ENCODE measurements around the gene ATP8B1.
"Not testable (repeated sequence)": the region's sequence is repeated elsewhere in the genome, so short reads cannot be mapped to it uniquely, and the experiment has no call there.

Gene ATP8B1

GRCh38 chr18:57730146-57730545 is 73.0 kb downstream of the ATP8B1 start:
- Histone ChIP-seq H3F3A (ENCODE audit: low read depth) (no peaks in the 10 kb centered on the region), H3K9me3 (ENCODE audit: insufficient read depth, low read depth, low read length) (no peaks in the 10 kb centered on the region), H3K27me3 (ENCODE audit: insufficient read depth, low read length, poor library complexity, severe bottlenecking) (no peaks in the 10 kb centered on the region), H3K4me2 (ENCODE audit: low read depth, low read length, poor library complexity, severe bottlenecking) (no peak overlapping the region), H4K20me1 (ENCODE audit: insufficient read depth, low read length, poor library complexity, severe bottlenecking) (no peaks in the 10 kb centered on the region), H3K79me2 (ENCODE audit: insufficient read depth, low read length) (no peaks in the 10 kb centered on the region), H3K4me1 (ENCODE audit: insufficient read depth, low read length, poor library complexity, severe bottlenecking) (peaks cover 8% of the 10 kb centered on the region), H2AFZ (ENCODE audit: low read length) (no peak overlapping the region), H3K9ac (ENCODE audit: low read depth, low read length, poor library complexity, severe bottlenecking) (no peak overlapping the region), H3K9me2 (replicated peaks; ENCODE audit: low read depth, low read length) (no peaks in the 10 kb centered on the region), H3K4me3 (ENCODE audit: low read length, poor library complexity, severe bottlenecking) (no peak overlapping the region), H3K36me3 (ENCODE audit: insufficient read depth, low read length) (no peaks in the 10 kb centered on the region)
- TF ChIP-seq, protein P1, sequence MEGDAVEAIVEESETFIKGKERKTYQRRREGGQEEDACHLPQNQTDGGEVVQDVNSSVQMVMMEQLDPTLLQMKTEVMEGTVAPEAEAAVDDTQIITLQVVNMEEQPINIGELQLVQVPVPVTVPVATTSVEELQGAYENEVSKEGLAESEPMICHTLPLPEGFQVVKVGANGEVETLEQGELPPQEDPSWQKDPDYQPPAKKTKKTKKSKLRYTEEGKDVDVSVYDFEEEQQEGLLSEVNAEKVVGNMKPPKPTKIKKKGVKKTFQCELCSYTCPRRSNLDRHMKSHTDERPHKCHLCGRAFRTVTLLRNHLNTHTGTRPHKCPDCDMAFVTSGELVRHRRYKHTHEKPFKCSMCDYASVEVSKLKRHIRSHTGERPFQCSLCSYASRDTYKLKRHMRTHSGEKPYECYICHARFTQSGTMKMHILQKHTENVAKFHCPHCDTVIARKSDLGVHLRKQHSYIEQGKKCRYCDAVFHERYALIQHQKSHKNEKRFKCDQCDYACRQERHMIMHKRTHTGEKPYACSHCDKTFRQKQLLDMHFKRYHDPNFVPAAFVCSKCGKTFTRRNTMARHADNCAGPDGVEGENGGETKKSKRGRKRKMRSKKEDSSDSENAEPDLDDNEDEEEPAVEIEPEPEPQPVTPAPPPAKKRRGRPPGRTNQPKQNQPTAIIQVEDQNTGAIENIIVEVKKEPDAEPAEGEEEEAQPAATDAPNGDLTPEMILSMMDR (conservative IDR thresholded peaks at IDR 0.05; ENCODE audit: low read length), result no peak
- no peak for TF ChIP-seq EZH2phosphoT487 (IDR thresholded peaks at IDR 0.05; ENCODE audit: borderline replicate concordance)

- peaks cover 8% of the 10 kb centered on the region for H3K4me1 ChIP-seq (ENCODE audit: insufficient read depth, low read length, poor library complexity, severe bottlenecking)
Observed at GRCh38 chr18:57728941-57729511, 74.1 kb downstream of the ATP8B1 start.

GRCh38 chr18:57727952-57728807 is 74.9 kb downstream of the ATP8B1 start:
- Histone ChIP-seq H3K9me2 (replicated peaks; ENCODE audit: low read depth, low read length) (no peaks in the 10 kb centered on the region), H3K36me3 (ENCODE audit: insufficient read depth, low read length) (no peaks in the 10 kb centered on the region), H2AFZ (ENCODE audit: low read length) (no peak overlapping the region), H3K4me2 (ENCODE audit: low read depth, low read length, poor library complexity, severe bottlenecking) (peak overlapping the region; percentile 37), H3K9ac (ENCODE audit: low read depth, low read length, poor library complexity, severe bottlenecking) (no peak overlapping the region), H3F3A (ENCODE audit: low read depth) (no peaks in the 10 kb centered on the region), H3K4me3 (ENCODE audit: low read length, poor library complexity, severe bottlenecking) (no peak overlapping the region), H4K20me1 (ENCODE audit: insufficient read depth, low read length, poor library complexity, severe bottlenecking) (no peaks in the 10 kb centered on the region), H3K79me2 (ENCODE audit: insufficient read depth, low read length) (no peaks in the 10 kb centered on the region), H3K9me3 (ENCODE audit: insufficient read depth, low read depth, low read length) (no peaks in the 10 kb centered on the region), H3K27me3 (ENCODE audit: insufficient read depth, low read length, poor library complexity, severe bottlenecking) (no peaks in the 10 kb centered on the region), H3K4me1 (ENCODE audit: insufficient read depth, low read length, poor library complexity, severe bottlenecking) (peaks cover 8% of the 10 kb centered on the region)
- TF ChIP-seq, protein P1 (conservative IDR thresholded peaks at IDR 0.05; ENCODE audit: low read length), result no peak
- no peak for TF ChIP-seq EZH2phosphoT487 (IDR thresholded peaks at IDR 0.05; ENCODE audit: borderline replicate concordance)

More at GRCh38 chr18:57728941-57729511, 74.1 kb downstream of the ATP8B1 start:
- Histone ChIP-seq H3F3A (ENCODE audit: low read depth) (no peaks in the 10 kb centered on the region), H2AFZ (ENCODE audit: low read length) (no peak overlapping the region), H3K9me3 (ENCODE audit: insufficient read depth, low read depth, low read length) (no peaks in the 10 kb centered on the region), H3K4me3 (ENCODE audit: low read length, poor library complexity, severe bottlenecking) (no peak overlapping the region), H3K4me2 (ENCODE audit: low read depth, low read length, poor library complexity, severe bottlenecking) (no peak overlapping the region), H3K79me2 (ENCODE audit: insufficient read depth, low read length) (no peaks in the 10 kb centered on the region), H3K27me3 (ENCODE audit: insufficient read depth, low read length, poor library complexity, severe bottlenecking) (no peaks in the 10 kb centered on the region), H3K9ac (ENCODE audit: low read depth, low read length, poor library complexity, severe bottlenecking) (no peak overlapping the region), H4K20me1 (ENCODE audit: insufficient read depth, low read length, poor library complexity, severe bottlenecking) (no peaks in the 10 kb centered on the region), H3K36me3 (ENCODE audit: insufficient read depth, low read length) (no peaks in the 10 kb centered on the region), H3K9me2 (replicated peaks; ENCODE audit: low read depth, low read length) (no peaks in the 10 kb centered on the region)
- no peak for TF ChIP-seq EZH2phosphoT487 (IDR thresholded peaks at IDR 0.05; ENCODE audit: borderline replicate concordance)
- TF ChIP-seq, protein P1 (conservative IDR thresholded peaks at IDR 0.05; ENCODE audit: low read length), result no peak

DNA sequence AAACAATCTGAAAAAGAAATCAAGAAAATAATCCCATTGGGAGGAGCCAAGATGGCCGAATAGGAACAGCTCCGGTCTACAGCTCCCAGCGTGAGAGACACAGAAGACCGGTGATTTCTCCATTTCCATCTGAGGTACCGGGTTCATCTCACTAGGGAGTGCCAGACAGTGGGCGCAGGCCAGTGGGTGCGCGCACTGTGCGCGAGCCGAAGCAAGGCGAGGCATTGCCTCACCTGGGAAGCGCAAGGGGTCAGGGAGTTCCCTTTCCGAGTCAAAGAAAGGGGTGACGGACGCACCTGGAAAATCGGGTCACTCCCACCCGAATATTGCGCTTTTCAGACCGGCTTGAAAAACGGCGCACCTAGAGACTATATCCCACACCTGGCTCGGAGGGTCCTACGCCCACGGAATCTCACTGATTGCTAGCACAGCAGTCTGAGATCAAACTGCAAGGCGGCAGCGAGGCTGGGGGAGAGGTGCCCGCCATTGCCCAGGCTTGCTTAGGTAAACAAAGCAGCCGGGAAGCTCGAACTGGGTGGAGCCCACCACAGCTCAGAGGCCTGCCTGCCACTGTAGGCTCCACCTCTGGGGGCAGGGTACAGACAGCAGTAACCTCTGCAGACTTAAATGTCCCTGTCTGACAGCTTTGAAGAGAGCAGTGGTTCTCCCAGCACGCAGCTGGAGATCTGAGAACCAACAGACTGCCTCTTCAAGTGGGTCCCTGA is 83.7 kb downstream of the ATP8B1 start:
- not testable (repeated sequence) for H3K9me2 ChIP-seq (replicated peaks; ENCODE audit: low read depth, low read length); H3K4me3 ChIP-seq (ENCODE audit: low read length, poor library complexity, severe bottlenecking); H3K79me2 ChIP-seq (ENCODE audit: insufficient read depth, low read length); H3F3A ChIP-seq (ENCODE audit: low read depth); H2AFZ ChIP-seq (ENCODE audit: low read length); H3K9ac ChIP-seq (ENCODE audit: low read depth, low read length, poor library complexity, severe bottlenecking); H3K36me3 ChIP-seq (ENCODE audit: insufficient read depth, low read length); H3K4me2 ChIP-seq (ENCODE audit: low read depth, low read length, poor library complexity, severe bottlenecking); H3K9me3 ChIP-seq (ENCODE audit: insufficient read depth, low read depth, low read length); H3K4me1 ChIP-seq (ENCODE audit: insufficient read depth, low read length, poor library complexity, severe bottlenecking); H4K20me1 ChIP-seq (ENCODE audit: insufficient read depth, low read length, poor library complexity, severe bottlenecking); H3K27me3 ChIP-seq (ENCODE audit: insufficient read depth, low read length, poor library complexity, severe bottlenecking)

All from Loucy (cell line).